Right cardiac atrium (tissue), 5 donors: ENCODE results near the gene ITPR1. TPM values are rescaled to one million over a fixed set of nuclear protein-coding genes. Genes with fewer than 3 reads are reported as not detected.
A peak's percentile ranks its signal among the peaks of the same experiment; 100 is the strongest.

Source experiments
- ATAC-seq, 2 donors: fragments of 200-7000 bp; cut with Tn5 transposase; one replicate each; pipeline versions ENCODE4 v1.8.0 to v1.9.1; 2020; ENCODE audit warnings: moderate library complexity in 2 of 2, mild to moderate bottlenecking in 1 of 2
- DNase-seq, 3 donors: peaks; one replicate each; pipeline ENCODE4 v3.0.0-alpha.2; 2020
- H3K27ac ChIP-seq: one replicate; pipeline ENCODE4 v1.5.1; 2013; ENCODE audit warnings: mild to moderate bottlenecking, low read length, control low read depth, moderate library complexity
- H3K27me3 ChIP-seq: one replicate; pipeline ENCODE4 v1.6.1; 2013; ENCODE audit not compliant: control insufficient read depth, insufficient read depth
- H3K4me1 ChIP-seq: one replicate; pipeline ENCODE4 v1.6.1; 2013; ENCODE audit warnings: low read length; ENCODE audit not compliant: control insufficient read depth, insufficient read depth
- H3K4me3 ChIP-seq: one replicate; pipeline ENCODE4 v1.5.1; 2013; ENCODE audit warnings: low read length, control low read depth
- H3K9me3 ChIP-seq: one replicate; pipeline ENCODE4 v1.6.1; 2013; ENCODE audit warnings: low read length; ENCODE audit not compliant: control insufficient read depth
- WGBS: extraction: QIAGEN DNeasy Blood & Tissue Kit; methylation state at CpG from one replicate; pipeline ENCODE4 v1.1.7; 2013; 5-methylcytosine and 5-hydroxymethylcytosine counted together
- intact Hi-C, 4 donors: fragments of 100-400 bp; cut with DNase I; formaldehyde crosslinking; loops; one replicate each; pipeline versions ENCODE4 v1.11.0 to v1.14.0; 2022 to 2023
- polyA plus RNA-seq: library from polyadenylated mRNA; stranded (reverse); fragments of 200-250 nt; gene quantifications from one replicate; pipeline ENCODE4 v1.2.3, GENCODE V29; 2013
- total RNA-seq, 4 donors: library from RNA; stranded (reverse); fragmentation: NEBNext Ultra II Directional; extraction: Animal tissue kit (Norgen Biotek cat#: 25700); gene quantifications; one replicate each; pipeline ENCODE4 v1.2.1, GENCODE V29; 2021
- donor health status: healthy with polysubstance abuse.
- donor health status: DM: no; HTN: yes; CAD: no.
- donor health status: DM: no; HTN: no; CAD: no.
- donor health status: DM: no; HTN: yes; CAD: no; lungs with severe emphysema.
- donor health status: DM: yes; HTN: yes; CAD: no.

ITPR1 gene
- total and polyA plus RNA-seq, 5 donors, result 13.9 to 59.0 (median 39.5) TPM

DNA sequence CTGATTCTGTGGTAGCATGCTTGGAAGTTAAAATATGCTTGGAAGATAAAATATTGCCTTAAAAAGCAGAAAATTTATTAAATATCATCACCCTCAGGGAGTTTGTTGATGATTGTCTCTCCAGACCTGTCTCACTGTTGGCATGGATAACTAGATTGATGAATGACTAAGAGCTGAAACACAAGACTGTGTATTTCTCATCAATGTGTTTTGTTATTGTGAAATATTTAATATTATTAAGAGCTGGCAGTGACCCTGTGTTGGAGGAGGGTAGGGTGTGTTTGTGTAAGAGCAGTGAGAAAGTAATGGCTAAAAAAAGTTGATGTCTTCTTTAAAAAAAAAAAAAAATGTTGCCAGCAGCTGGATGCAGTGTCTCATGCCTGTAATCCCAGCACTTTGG lies 82.2 kb downstream of the ITPR1 start:
- Histone ChIP-seq H3K4me1 (peaks cover under 1% of the 10 kb centered on the region), H3K4me3 (no peak overlapping the region), H3K27ac (no peak overlapping the region), H3K27me3 (no peaks in the 10 kb centered on the region), H3K9me3 (no peaks in the 10 kb centered on the region)
- intact Hi-C loops, result loop anchor here in 1 of 4 donors (10.0 kb wide), 1 partner anchor 49 kb away; no protein-coding TSS in a partner anchor
- no peak for DNase-seq
- peak; percentile 8 to 35 for ATAC-seq

- intact Hi-C loops, result loop anchor here in 1 of 4 donors (10.0 kb wide), 1 partner anchor 47 kb away; no protein-coding TSS in a partner anchor
- peaks cover 13% of the 10 kb centered on the region for H3K4me1 ChIP-seq
Observed at GRCh38 chr3:4577721-4578120, 84.6 kb downstream of the ITPR1 start.

GRCh38 chr3:4580346-4581123 lies 87.4 kb downstream of the ITPR1 start:
- ATAC-seq, result peak; percentile 54 to 65
- Histone ChIP-seq H3K4me3 (no peak overlapping the region), H3K27ac (peak overlapping the region; percentile 81), H3K9me3 (no peaks in the 10 kb centered on the region), H3K4me1 (peaks cover 16% of the 10 kb centered on the region), H3K27me3 (no peaks in the 10 kb centered on the region)
- peak in 2 of 3 donors; percentile 42 to 54 for DNase-seq
- 59% methylated on average over 14 of the region's 14 CpGs for WGBS
- intact Hi-C loops, result loop anchor here in 1 of 4 donors (5.0 kb wide), 1 partner anchor 83 kb away; no protein-coding TSS in a partner anchor

More at GRCh38 chr3:4577721-4578120, 84.6 kb downstream of the ITPR1 start:
- Histone ChIP-seq H3K27me3 (no peaks in the 10 kb centered on the region), H3K9me3 (no peaks in the 10 kb centered on the region), H3K4me3 (no peak overlapping the region), H3K27ac (no peak overlapping the region)
- ATAC-seq (no peak), DNase-seq (no peak)
- WGBS, result 78% methylated on average over 3 of the region's 3 CpGs

GRCh38 chr3:4581124-4581424 lies 87.9 kb downstream of the ITPR1 start:
- H3K4me1 ChIP-seq, result peaks cover 16% of the 10 kb centered on the region
- intact Hi-C loops, result loop anchor here in 1 of 4 donors (5.0 kb wide), 1 partner anchor 84 kb away; no protein-coding TSS in a partner anchor
- 55% methylated on average over 3 of the region's 3 CpGs for WGBS
- H3K27ac ChIP-seq, result peak overlapping the region; percentile 81
- ATAC-seq (peak; percentile 39 to 45), DNase-seq (no peak)
- H3K27me3 ChIP-seq, result no peaks in the 10 kb centered on the region
- no peaks in the 10 kb centered on the region for H3K9me3 ChIP-seq
- no peak overlapping the region for H3K4me3 ChIP-seq

GRCh38 chr3:4581498-4581897 lies 88.3 kb downstream of the ITPR1 start:
- no peaks in the 10 kb centered on the region for H3K9me3 ChIP-seq
- ATAC-seq, result no peak

GRCh38 chr3:4581920-4582611 lies 88.9 kb downstream of the ITPR1 start:
- Histone ChIP-seq H3K4me3 (no peak overlapping the region), H3K27me3 (no peaks in the 10 kb centered on the region), H3K4me1 (peaks cover 16% of the 10 kb centered on the region), H3K27ac (no peak overlapping the region), H3K9me3 (no peaks in the 10 kb centered on the region)
- ATAC-seq, result no peak
- 63% methylated on average over 12 of the region's 12 CpGs for WGBS
- no peak for DNase-seq
- intact Hi-C loops, result loop anchor here in 1 of 4 donors (5.0 kb wide), 1 partner anchor 85 kb away; no protein-coding TSS in a partner anchor

More at GRCh38 chr3:4581498-4581897, 88.3 kb downstream of the ITPR1 start:
- intact Hi-C loops, result loop anchor here in 1 of 4 donors (5.0 kb wide), 1 partner anchor 84 kb away; no protein-coding TSS in a partner anchor
- Histone ChIP-seq H3K4me3 (no peak overlapping the region), H3K4me1 (peaks cover 16% of the 10 kb centered on the region), H3K27ac (peak overlapping the region; percentile 81), H3K27me3 (no peaks in the 10 kb centered on the region)
- WGBS, result 25% methylated on average over 2 of the region's 2 CpGs
- no peak for DNase-seq

- Histone ChIP-seq H3K4me1 (peaks cover 16% of the 10 kb centered on the region), H3K9me3 (no peaks in the 10 kb centered on the region), H3K27me3 (no peaks in the 10 kb centered on the region), H3K27ac (peak overlapping the region; percentile 32), H3K4me3 (no peak overlapping the region)
- no peak for ATAC-seq
- intact Hi-C loops, result loop anchor here in 1 of 4 donors (5.0 kb wide), 1 partner anchor 85 kb away; no protein-coding TSS in a partner anchor
- WGBS, result 32% methylated on average over 3 of the region's 3 CpGs
- DNase-seq, result no peak
Observed at GRCh38 chr3:4582624-4583023, 89.5 kb downstream of the ITPR1 start.

DNA sequence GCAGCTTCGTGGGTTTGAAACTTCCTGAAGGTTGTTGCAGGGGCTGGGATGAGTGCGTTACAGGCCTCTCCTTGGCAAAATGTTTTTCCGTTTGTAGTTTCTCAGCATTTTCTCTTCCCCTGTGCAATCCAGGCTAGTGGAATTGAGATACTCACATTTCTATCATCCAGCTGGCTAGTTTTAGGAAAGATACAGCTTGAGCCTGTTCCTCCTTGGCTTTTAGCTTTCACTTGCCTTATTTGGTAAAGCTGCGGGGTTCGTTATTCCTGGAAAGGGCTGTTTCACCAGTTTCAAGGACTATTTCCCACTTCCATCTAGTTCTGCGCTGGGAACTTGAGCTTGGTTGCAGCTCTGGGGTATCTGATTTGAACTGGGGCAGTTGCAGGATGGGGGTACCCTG lies 90.3 kb downstream of the ITPR1 start:
- DNase-seq (no peak), ATAC-seq (peak; percentile 61 to 65)
- no peak overlapping the region for H3K4me3 ChIP-seq
- H3K4me1 ChIP-seq, result peaks cover 16% of the 10 kb centered on the region
- no peaks in the 10 kb centered on the region for H3K27me3 ChIP-seq
- H3K9me3 ChIP-seq, result no peaks in the 10 kb centered on the region
- H3K27ac ChIP-seq, result peak overlapping the region; percentile 63
- 34% methylated on average over 6 of the region's 6 CpGs for WGBS
- intact Hi-C loops, result loop anchor here in 1 of 4 donors (5.0 kb wide), 1 partner anchor 86 kb away; no protein-coding TSS in a partner anchor

DNA sequence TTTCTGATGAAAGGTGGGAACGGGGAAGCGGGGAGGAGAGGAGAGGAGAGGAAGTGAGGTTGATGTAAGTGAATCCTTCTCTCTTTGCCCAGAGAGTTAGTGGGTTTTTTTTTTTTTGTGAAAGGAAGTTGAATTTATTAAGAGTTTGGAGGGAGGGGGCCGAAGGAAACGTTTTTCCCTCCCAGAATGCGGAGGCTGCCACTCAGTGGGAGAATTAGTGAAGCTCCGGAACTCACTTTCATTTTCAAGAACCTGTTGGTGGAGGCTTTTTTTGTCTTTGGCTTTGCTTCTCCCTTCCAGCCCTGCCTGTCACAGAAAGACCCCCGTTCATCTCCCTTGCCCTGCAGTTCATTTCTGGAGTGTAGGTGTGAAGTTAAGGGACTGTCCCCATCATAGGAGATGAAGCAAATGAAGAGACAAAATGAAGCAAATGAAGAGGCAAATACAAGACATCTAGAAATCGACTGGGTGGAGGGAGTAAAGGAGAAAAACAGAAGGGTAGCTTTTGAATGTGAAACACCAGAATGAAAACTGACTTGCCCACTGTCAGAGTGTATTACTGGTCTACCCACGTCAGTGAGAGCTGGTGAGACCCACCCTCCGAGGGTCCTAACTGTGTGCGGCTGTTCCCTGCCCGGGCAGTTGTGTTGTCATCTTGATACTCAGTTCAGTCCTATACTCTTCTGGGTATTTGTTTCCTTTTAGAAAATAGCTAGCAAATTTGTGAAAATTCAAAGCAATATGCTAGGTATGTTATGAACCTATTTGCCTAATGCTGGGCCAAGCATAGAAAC lies 91.5 kb downstream of the ITPR1 start:
- intact Hi-C loops, result loop anchor here in 1 of 4 donors (5.0 kb wide), 1 partner anchor 87 kb away; no protein-coding TSS in a partner anchor
- 32% methylated on average over 12 of the region's 12 CpGs for WGBS
- Histone ChIP-seq H3K27ac (peak overlapping the region; percentile 44), H3K9me3 (no peaks in the 10 kb centered on the region), H3K4me1 (peaks cover 26% of the 10 kb centered on the region), H3K27me3 (no peaks in the 10 kb centered on the region), H3K4me3 (peak overlapping the region; percentile 33)
- DNase-seq, result peak; percentile 39 to 65 (median 54)
- ATAC-seq, result peak; percentile 26 to 51

GRCh38 chr3:4586381-4586780 lies 93.2 kb downstream of the ITPR1 start:
- intact Hi-C loops, result no loop called here
- H3K4me1 ChIP-seq, result peaks cover 21% of the 10 kb centered on the region
- H3K27me3 ChIP-seq, result no peaks in the 10 kb centered on the region
- ATAC-seq (no peak), DNase-seq (no peak)
- peak overlapping the region; percentile 10 for H3K27ac ChIP-seq
- WGBS, result 67% methylated on average over 4 of the region's 4 CpGs
- H3K9me3 ChIP-seq, result no peaks in the 10 kb centered on the region
- H3K4me3 ChIP-seq, result no peak overlapping the region
